Measurements from ENCODE around the gene LSM14A. TPM values are rescaled to one million over a fixed set of nuclear protein-coding genes. Genes with fewer than 3 reads are reported as not detected.
A peak's percentile ranks its signal among the peaks of the same experiment; 100 is the strongest.

Gene LSM14A
- total RNA-seq, 3 donors from 2014 or later = 106 to 129 (median 126) TPM

DNA sequence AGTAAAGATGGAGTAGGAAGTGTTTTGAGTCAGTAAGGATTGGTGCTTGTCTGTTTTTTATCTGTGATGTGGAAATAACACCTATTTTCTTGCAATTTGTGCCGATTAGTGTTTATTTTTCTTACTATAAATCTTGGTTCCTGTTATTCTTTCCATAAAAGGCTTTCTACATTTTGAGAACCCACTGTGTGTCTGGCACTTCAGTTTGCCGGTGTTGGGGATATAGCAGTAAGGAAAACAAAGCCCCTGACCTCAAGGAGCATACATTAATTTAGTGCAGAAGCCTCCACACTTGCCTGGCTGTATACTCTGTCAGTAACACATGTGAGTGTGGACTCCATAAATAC, 46.5 kb downstream of the LSM14A start:
- Histone ChIP-seq H3K36me3 (no peaks in the 10 kb centered on the region), H3K4me1 (no peaks in the 10 kb centered on the region), H3K9me3 (no peaks in the 10 kb centered on the region), H3K27ac (no peak overlapping the region), H3K27me3 (no peaks in the 10 kb centered on the region), H3K4me3 (no peak overlapping the region)
- DNase-seq (ENCODE audit: low spot score in 2 of 2) = no peak
- intact Hi-C loops (cut with DNase I; ENCODE audit: low total_unique reads) = no loop called here
- TF ChIP-seq, protein P1, sequence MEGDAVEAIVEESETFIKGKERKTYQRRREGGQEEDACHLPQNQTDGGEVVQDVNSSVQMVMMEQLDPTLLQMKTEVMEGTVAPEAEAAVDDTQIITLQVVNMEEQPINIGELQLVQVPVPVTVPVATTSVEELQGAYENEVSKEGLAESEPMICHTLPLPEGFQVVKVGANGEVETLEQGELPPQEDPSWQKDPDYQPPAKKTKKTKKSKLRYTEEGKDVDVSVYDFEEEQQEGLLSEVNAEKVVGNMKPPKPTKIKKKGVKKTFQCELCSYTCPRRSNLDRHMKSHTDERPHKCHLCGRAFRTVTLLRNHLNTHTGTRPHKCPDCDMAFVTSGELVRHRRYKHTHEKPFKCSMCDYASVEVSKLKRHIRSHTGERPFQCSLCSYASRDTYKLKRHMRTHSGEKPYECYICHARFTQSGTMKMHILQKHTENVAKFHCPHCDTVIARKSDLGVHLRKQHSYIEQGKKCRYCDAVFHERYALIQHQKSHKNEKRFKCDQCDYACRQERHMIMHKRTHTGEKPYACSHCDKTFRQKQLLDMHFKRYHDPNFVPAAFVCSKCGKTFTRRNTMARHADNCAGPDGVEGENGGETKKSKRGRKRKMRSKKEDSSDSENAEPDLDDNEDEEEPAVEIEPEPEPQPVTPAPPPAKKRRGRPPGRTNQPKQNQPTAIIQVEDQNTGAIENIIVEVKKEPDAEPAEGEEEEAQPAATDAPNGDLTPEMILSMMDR (IDR thresholded peaks at IDR 0.05) = no peak
- TF ChIP-seq POLR2A (IDR thresholded peaks at IDR 0.05) (no peak), POLR2AphosphoS5 (IDR thresholded peaks at IDR 0.05) (no peak)

DNA sequence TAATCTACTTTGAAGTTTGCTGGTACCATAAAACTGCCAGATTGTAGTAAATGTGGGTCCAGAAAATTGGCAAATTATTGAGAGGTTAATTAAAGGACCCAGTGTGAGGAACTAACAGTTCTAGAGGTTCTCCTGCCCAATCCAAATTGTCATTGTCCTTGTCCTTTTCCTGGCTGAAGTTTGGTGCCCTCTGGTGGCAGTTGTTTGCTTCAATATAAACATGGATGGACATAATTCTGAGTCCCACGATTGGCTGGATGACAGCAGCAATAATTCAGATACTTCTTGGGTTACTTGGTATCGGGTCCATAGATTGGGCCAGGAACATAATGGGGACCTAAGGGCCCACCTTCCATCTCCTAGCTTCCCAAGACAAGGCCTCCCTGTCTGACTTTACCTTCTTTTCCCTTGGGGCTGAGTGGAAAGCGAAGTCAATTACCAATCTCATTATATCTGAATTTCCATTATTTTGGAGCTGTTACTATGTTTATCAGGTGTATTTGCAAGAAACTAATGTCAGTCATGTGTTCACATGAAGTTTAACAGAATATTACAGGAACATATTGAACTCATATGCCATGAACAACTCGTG, 48.3 kb downstream of the LSM14A start:
- Histone ChIP-seq H3K4me3 (no peak overlapping the region), H3K36me3 (peaks cover 6% of the 10 kb centered on the region), H3K4me1 (no peaks in the 10 kb centered on the region), H3K9me3 (no peaks in the 10 kb centered on the region), H3K27me3 (no peaks in the 10 kb centered on the region), H3K27ac (no peak overlapping the region)
- intact Hi-C loops (cut with DNase I; ENCODE audit: low total_unique reads) = no loop called here
- TF ChIP-seq POLR2A (IDR thresholded peaks at IDR 0.05) (no peak), POLR2AphosphoS5 (IDR thresholded peaks at IDR 0.05) (no peak)
- TF ChIP-seq, protein P1 (IDR thresholded peaks at IDR 0.05) = peak; percentile 40 to 54 (median 52)
- peak; percentile 30 to 57 for DNase-seq (ENCODE audit: low spot score in 2 of 2)

DNA sequence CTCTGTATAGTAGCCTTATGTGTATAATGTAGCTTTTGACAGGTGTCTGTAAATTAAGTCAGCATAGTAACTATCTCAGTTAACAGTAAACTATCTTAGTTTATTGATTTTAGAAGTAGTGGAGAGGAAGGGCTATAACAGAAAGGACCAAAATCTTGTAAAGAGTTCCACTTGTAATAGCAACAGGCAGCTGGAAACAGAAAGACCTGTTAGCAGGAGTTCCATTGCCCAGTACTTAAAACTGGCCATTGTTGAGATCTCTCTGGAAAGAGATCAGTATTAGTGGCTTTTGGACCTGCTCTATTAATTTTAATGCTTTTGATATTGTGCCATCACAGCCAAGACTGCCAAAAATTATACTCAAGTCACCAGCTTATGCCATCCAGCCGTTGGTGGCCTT, 50.1 kb downstream of the LSM14A start:
- H3K4me3 ChIP-seq = no peak overlapping the region
- H3K27me3 ChIP-seq = no peaks in the 10 kb centered on the region
- TF ChIP-seq POLR2A (IDR thresholded peaks at IDR 0.05) = no peak
- no peak for TF ChIP-seq POLR2AphosphoS5 (IDR thresholded peaks at IDR 0.05)
- TF ChIP-seq, protein P1 (IDR thresholded peaks at IDR 0.05) = no peak
- no peak for DNase-seq (ENCODE audit: low spot score in 2 of 2)
- peaks cover 6% of the 10 kb centered on the region for H3K36me3 ChIP-seq
- no peak overlapping the region for H3K27ac ChIP-seq
- H3K4me1 ChIP-seq = no peaks in the 10 kb centered on the region
- intact Hi-C loops (cut with DNase I; ENCODE audit: low total_unique reads) = no loop called here
- H3K9me3 ChIP-seq = no peaks in the 10 kb centered on the region

DNA sequence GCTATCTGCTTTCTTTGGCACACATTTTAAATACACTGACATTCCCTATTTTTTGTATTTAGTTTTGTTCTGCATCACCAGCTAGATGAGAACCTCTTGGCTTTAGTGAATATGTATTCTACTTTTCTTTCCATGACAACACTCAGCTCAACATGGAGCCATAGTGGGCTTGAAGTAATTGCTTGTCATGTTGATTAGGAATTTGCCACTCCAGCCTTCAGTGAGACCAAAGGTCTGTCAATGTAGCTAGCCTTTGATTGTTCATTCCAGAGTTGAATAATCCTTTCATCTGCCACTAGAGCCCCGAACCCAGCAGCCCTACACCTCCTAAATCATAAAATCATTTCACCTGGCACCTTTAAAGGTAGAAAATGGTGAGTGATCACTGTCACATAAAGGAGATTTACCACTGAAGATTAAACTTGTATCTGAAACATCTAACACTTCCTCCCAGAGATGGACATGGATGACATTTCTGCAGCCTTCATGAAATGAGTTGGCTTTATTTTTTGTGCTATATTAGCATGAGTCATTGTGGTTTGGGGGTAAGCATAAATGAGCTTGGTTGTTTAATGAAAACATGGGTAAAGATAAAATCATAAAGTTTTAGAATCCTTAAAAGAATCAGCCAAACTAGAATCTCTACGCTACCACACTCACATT, 52.8 kb downstream of the LSM14A start:
- H3K4me3 ChIP-seq = no peak overlapping the region
- no peak for DNase-seq (ENCODE audit: low spot score in 2 of 2)
- intact Hi-C loops (cut with DNase I; ENCODE audit: low total_unique reads) = no loop called here
- peaks cover 12% of the 10 kb centered on the region for H3K36me3 ChIP-seq
- H3K27me3 ChIP-seq = no peaks in the 10 kb centered on the region
- H3K9me3 ChIP-seq = no peaks in the 10 kb centered on the region
- TF ChIP-seq POLR2AphosphoS5 (IDR thresholded peaks at IDR 0.05) (no peak), POLR2A (IDR thresholded peaks at IDR 0.05) (no peak)
- TF ChIP-seq, protein P1 (IDR thresholded peaks at IDR 0.05) = no peak
- H3K27ac ChIP-seq = no peak overlapping the region
- H3K4me1 ChIP-seq = no peaks in the 10 kb centered on the region

DNA sequence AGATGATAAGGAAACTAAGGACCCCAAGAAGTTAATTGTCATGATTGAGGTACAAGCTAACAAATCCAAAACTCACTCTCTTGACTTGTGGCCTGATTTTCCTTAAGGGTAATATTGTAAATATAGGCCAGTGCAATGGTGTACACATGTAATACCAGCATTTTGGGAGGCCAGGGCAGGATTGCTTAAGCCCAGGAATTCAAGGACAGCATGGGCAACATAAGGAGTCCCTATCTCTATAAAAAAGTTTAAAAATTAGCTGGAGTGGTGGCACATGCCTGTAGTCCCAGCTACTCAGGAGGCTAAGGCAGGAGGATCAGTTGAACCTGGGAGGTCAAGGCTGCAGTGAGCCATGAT, 53.3 kb downstream of the LSM14A start:
- no peaks in the 10 kb centered on the region for H3K9me3 ChIP-seq
- no peak overlapping the region for H3K4me3 ChIP-seq
- H3K27ac ChIP-seq = no peak overlapping the region
- no peaks in the 10 kb centered on the region for H3K27me3 ChIP-seq
- H3K36me3 ChIP-seq = peaks cover 12% of the 10 kb centered on the region
- DNase-seq (ENCODE audit: low spot score in 2 of 2) = no peak
- intact Hi-C loops (cut with DNase I; ENCODE audit: low total_unique reads) = no loop called here
- H3K4me1 ChIP-seq = no peaks in the 10 kb centered on the region
- TF ChIP-seq POLR2AphosphoS5 (IDR thresholded peaks at IDR 0.05) (no peak), POLR2A (IDR thresholded peaks at IDR 0.05) (no peak)
- TF ChIP-seq, protein P1 (IDR thresholded peaks at IDR 0.05) = no peak

All from breast epithelium (tissue), 4 donors.